HG02571 (cell line): Measurements from ENCODE around the gene FN3KRP.
A peak's percentile ranks its signal among the peaks of the same experiment; 100 is the strongest.

Experiments
- ATAC-seq: cut with Tn5 transposase; IDR thresholded peaks from one replicate; pipeline ENCODE4 v1.9.1; 2021; ENCODE audit warnings: mild to moderate bottlenecking, moderate library complexity; ENCODE audit not compliant: unreplicated experiment

Gene FN3KRP

GRCh38 chr17:82716203-82717010 lies at the start of gene FN3KRP:
TSS of gene FN3KRP (plus strand) at chr17:82716706. CDS start at chr17:82716756, 50 bp downstream.
- ATAC-seq: peak; percentile 49

GRCh38 chr17:82666931-82667667 lies 49.4 kb upstream of the FN3KRP start:
- no peak for ATAC-seq

- ATAC-seq: no peak
Measured at GRCh38 chr17:82667668-82668000, 48.9 kb upstream of the FN3KRP start.

DNA sequence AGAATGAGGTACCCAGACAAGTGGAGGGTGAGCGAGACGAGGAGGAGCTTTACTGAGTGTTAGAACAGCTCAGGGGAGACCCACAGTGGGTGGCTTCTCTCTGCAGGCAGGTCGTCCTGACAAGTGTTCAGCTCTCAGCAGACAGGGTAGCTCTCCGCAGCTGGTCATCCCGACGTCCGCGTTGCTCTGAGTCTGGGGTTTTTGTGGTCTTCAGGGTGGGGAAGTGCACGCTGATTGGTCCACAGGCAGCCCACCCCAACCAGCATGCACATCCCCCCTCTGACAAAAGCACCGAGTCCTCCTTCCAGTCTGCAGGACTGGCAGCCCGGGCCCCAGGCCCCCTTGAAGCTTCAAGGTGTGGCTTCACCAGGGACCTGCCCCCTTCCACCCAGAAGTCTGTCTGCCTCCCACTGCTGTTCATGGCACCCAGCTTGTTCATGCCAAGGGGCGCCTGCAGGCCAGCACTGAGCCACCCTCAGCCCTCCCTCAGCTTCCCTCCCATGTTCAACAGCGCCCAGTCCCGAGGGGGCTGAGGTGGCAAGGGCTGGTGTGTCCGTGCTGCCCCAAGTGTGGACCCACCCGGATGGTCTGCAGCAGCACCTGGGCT lies 48.4 kb upstream of the FN3KRP start:
- ATAC-seq: no peak

- ATAC-seq: no peak
Measured at GRCh38 chr17:82668631-82669099, 47.8 kb upstream of the FN3KRP start.

DNA sequence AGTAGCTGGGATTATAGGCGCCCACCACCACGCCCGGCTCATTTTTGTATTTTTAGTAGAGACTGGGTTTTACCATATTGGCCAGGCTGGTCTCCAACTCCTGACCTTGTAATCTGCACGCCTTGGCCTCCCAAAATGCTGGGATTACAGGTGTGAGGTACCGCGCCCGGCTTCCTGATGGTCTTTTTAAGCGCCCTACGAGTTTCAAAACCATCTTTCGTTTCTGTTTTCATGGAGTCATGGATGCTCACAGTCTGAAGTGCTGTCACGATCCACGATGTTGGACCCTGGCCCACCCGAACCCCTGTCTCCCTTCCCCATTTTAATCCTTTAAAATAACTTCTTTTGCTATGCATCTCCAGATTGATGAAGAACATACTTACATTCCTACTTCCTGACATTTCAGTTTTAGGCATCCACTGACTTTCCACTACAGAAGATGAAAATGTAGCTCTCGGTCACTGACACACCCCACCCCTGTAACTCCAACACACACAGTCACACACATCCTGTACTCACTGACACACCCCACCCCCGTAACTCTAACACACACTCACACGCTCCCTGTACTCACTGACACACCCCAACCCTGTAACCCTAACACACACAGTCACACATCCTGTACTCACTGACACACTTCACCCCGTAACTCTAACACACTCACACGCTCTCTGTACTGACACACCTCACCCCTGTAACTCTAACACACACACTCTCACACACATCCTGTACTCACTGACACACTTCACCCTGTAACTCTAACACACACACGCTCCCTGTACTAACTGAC lies 45.6 kb upstream of the FN3KRP start:
- no peak for ATAC-seq

GRCh38 chr17:82674656-82675475 lies 41.6 kb upstream of the FN3KRP start:
- ATAC-seq: no peak

DNA sequence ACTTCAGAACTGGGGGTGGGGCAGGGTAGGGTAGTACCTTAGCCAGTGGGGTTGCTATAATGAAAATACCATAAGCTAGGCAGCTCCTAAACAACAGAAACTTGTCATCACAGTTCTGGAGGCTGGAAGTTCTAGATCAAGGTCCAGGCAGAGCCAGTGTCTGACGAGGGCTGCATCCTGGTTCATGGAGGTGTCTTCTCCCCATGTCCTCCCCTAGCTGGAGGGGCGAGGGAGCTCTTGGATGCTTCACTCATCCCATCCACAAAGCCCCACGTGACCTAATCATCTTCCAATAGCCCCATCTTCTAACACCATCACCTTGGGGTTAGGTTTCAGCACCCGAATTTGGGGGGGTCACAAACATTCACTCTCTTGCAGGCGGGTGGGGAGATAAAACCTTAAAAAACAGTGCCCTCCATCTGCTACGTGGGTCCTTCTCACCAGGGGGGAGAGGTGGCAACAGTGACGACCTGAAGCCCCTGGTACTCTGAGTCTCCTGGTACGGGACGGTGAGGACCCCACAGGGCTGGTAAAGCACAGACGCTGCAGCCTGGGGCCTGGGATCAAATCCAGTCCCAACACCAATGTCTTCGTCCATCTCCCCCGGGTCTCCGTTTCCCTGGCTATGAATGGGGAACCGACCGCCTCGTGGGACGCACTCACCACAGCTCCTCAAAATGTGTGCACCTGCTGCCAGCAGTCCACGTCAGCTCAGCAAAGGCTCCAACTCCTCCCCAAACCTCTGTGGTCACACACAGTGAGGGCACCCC lies 40.8 kb upstream of the FN3KRP start:
- ATAC-seq: no peak

DNA sequence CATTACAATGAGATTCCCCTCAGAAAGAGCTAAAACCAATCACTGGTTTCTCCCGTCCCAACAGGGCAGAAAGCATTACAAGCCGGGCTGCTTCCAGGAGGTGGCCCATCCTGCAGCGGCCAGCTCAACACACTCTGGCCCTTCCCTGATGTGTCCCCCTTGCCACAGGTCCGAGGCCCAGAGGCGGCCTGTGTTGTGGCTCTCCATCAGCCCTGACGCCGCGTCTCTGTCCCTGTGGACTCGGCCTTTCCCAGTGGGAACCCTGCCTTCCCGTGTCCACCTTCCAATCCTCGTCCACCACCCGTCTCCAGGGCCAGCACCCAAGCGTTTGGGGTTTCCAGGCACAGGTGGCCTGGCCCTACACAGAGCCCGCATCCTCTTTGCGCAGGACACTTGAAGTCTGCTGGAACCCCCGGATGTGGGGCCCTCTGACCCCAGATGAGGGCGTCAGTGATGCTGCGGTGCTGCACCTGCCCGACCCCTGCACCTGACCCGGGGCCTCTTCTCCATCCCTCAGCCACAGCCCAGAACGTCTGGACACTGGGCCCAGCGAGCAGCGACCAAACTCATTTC lies 39.1 kb upstream of the FN3KRP start:
- no peak for ATAC-seq

- ATAC-seq: no peak
Measured at GRCh38 chr17:82678265-82678891, 38.1 kb upstream of the FN3KRP start.

DNA sequence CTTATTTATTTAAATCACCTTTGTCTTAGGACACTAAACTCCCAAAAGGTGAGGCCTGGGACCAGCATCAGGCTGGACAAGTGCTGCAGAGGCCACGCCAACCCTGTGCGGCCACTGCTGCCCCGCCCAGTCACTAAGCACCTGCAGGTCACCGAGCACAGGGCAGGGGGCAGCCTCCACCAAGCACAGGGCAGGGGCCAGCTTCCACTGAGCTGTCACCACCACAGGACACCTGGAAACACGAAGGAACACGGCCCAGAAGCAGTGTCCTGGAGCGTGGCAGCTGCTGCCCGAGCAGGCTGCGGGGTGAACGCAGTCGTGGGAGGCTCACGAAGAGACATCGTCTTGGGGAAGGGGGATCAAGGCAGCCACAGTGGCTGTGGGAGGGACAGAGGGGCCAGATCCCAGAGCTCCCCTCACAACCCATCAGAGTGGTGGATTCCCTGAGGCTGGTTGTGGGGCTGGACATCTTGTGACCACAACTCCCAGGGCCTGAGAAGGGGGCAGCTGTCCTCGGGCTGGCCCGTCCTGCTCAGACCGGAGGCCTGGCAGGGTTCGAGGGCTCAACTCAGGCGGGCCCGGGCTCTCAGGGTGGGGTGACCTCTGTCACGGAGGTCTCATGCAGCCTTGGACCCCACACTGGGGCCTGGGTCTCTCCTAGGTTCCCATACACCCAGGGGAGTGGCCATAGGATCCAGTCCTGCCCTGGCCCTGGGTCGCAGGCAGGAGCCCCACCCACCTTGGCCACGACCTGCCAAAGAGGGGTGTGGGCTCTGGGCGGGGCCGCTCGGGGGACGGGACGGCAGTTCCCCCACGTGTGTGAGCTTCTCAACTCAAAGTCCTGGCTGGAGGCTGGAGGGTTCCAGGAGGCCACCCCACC lies 36.7 kb upstream of the FN3KRP start:
- no peak for ATAC-seq

GRCh38 chr17:82681547-82681946 lies 35.0 kb upstream of the FN3KRP start:
- ATAC-seq: no peak

GRCh38 chr17:82683534-82683933 lies 33.0 kb upstream of the FN3KRP start:
- ATAC-seq: no peak

GRCh38 chr17:82684228-82684841 lies 32.2 kb upstream of the FN3KRP start:
- ATAC-seq: no peak

DNA sequence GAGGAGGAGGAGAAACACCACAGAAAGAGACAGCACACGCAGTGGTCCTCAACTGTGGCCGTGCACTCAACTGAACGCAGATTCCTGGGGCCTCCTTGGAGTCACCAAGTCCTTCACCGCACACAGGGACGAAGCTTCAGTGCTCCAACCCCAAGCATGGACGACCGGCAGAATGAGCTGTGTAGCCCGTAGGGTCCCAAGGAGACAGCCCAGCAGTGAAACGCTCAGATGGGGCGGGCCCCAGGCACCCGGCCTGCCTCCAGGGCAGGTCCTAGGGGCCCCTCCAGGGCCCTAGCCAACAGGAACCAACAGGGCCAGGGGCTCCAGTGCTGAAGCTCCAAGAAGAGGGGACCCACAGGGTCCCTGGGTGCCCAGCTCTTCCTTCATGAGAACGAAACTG lies 31.2 kb upstream of the FN3KRP start:
- ATAC-seq: no peak

GRCh38 chr17:82686366-82687324 lies 29.9 kb upstream of the FN3KRP start:
- ATAC-seq: no peak
